D721Med (cell line): ENCODE measurements around the gene CDK15.

Source experiments
- DNase-seq: peaks from one replicate; pipeline ENCODE4 v3.0.0; 2011; ENCODE audit warnings: low spot score; ENCODE audit not compliant: insufficient read length
- FAIRE-seq: peaks from 2 replicates; lab custom pipeline; 2011; peaks lifted over from hg19 to GRCh38; lab: Jason Lieb, UNC
- TF ChIP-seq, protein P1 (sequence below): IDR thresholded peaks from 2 replicates; pipeline ENCODE4 v1.5.1; 2012; ENCODE audit warnings: mild to moderate bottlenecking, control low read depth; ENCODE audit not compliant: insufficient read depth; ENCODE audit errors: missing control alignments

The CDK15 gene

DNA sequence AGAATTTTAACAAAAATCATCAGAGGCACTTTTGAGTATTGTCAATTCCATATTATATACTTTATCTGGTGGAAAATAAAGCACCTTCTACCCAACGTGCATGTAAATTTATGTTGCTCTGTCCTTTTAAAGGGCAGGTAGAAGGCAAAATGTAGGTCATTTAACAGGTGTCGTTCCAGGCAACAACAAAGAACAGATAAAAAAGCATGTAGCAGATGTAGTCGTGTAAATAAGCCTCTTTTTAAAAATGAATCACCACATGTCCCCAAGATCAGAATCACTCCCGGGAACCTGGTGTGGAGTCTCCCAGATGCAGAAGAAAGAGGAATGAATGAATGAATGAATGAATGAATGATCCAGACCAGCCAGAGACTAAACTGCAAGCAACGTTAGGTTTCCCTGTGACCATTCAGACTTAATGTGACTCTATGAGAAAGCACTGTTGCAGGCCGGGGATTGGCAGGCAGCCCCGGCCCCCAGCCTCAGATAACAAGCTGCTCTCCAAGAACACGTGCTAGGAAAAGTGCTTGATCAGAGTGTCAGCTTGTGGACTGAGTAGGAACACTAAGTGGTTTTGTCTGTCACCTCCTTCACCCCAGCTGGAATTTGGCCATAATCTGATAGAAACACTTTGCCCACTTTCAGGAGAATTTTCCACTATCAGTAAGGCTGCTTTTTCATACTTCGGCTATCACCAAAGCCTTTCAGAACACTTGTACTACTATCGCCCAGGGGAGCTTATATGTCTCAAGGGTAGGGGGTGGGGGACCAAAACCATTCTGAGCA is 100.6 kb downstream of the CDK15 start:
- FAIRE-seq = no peak
- no peak for DNase-seq
- TF ChIP-seq, protein P1, sequence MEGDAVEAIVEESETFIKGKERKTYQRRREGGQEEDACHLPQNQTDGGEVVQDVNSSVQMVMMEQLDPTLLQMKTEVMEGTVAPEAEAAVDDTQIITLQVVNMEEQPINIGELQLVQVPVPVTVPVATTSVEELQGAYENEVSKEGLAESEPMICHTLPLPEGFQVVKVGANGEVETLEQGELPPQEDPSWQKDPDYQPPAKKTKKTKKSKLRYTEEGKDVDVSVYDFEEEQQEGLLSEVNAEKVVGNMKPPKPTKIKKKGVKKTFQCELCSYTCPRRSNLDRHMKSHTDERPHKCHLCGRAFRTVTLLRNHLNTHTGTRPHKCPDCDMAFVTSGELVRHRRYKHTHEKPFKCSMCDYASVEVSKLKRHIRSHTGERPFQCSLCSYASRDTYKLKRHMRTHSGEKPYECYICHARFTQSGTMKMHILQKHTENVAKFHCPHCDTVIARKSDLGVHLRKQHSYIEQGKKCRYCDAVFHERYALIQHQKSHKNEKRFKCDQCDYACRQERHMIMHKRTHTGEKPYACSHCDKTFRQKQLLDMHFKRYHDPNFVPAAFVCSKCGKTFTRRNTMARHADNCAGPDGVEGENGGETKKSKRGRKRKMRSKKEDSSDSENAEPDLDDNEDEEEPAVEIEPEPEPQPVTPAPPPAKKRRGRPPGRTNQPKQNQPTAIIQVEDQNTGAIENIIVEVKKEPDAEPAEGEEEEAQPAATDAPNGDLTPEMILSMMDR = no peak

DNA sequence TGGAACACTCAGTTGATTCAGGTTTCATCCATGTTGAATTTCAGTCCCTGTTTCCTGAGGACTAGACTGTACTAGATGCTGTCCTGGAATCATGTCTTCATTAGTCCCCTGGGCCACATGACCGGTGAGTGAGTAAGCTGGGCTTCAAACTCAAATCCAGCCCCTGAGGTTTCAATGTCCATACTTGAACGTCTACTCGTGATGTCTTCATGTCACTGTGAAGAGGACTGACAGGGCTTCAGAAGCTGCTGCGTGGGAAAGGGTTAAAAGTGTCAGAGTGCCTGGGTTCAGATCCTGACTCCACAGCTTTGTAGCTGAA is 101.2 kb downstream of the CDK15 start:
- TF ChIP-seq, protein P1 = no peak
- FAIRE-seq (no peak), DNase-seq (no peak)

DNA sequence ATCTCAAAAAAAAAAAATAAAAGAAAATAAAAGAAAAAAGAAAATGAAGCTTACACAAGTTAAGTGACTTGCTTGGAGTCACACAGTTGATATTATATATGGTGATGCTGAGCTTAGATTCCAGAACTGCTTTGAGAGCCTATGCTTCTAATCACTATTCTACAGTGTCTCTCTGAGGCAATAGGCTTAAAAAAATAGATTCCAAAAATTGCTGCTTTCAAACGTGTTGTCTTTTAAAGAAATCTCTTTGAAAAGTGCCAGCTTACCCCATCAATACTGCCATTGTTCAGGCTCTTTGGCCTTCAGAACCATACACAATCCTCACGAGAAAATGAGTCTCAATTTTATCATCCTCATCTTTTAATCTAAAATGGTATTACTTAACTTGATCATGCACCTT is 102.6 kb downstream of the CDK15 start:
- TF ChIP-seq, protein P1 = no peak
- no peak for FAIRE-seq
- DNase-seq = no peak

DNA sequence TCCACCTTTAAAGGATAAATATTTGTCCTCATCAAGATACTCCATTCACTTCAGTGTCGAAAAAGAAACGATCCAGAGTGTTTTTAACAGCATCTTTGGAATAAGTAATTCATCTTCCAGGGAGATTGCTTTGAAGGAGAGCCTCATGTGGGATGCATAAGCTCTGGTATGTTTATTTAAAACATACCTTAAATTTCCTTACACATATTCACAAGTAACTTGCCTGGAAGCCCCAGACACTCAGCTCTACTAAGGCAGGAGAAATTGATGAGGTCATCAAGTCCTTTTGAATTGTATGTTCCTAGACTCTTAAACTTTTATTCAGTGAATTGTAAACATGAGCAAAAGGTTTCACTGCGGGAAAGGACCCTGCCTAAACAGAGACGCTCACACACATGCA is 103.0 kb downstream of the CDK15 start:
- FAIRE-seq (no peak), DNase-seq (no peak)
- TF ChIP-seq, protein P1 = no peak

DNA sequence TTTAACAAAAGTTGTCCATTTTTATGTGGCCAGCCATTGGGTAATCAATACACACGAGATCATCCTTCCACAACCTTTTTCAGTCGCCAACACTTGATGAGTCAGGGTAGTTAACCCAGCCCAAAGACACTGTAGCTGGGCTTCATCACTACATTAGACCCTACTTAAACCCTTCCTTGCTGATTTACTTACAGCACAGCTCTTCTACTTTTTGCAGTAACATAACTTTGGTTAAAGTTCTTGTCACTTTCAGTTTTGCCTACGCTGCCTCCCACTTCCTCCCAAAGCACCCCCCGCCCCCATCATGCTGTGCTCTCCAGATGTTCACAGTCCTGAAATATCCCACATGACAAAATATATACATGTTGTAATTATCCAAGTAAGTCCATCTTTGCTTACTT is 103.6 kb downstream of the CDK15 start:
- FAIRE-seq = no peak
- no peak for DNase-seq
- TF ChIP-seq, protein P1 = no peak

DNA sequence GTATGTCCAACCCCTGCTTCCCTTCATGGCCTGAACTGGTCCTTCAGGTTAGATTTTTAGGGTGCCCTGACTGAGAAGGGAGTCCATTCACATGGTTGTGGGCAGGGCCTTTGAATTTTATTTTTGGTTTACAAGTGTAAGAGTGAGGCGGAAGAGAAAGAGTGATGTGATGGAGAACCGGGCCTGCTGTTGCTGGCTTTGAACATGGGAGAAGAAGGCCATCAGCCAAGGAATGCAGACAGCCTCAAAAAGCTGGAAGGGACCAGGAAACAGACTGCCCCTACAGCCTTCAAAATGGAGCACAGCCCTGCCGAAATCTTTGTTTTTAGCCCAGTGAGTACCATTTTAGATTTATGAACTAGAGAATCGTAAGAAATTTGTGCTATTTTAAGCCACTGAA is 105.0 kb downstream of the CDK15 start:
- TF ChIP-seq, protein P1 = no peak
- no peak for FAIRE-seq
- no peak for DNase-seq

DNA sequence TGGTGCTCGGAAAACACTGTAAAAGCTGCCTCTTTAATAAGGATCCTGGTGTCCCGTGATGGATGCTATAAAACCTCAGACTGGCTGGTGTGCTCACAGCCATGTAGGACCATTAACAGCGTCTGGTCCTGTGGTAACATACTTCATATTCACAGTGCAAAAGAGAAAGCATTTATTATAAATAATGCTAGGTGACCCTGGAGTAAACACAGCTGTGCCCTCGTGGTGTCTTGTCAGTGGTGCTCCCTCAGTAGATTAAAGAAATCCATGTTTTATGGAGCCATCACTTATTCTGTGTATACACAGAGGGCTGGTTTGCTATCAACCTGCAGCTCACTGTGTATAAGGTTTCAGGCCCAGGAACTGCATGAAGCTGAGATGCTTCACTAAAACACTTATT is 106.9 kb downstream of the CDK15 start:
- TF ChIP-seq, protein P1 = no peak
- DNase-seq = no peak
- FAIRE-seq = no peak
